LNCaP clone FGC (cell line): ENCODE results near the gene MAGI3.

Source experiments
- DNase-seq: peaks from one replicate; pipeline ENCODE4 v3.0.0-alpha.2; 2011; ENCODE audit warnings: low read depth
- H3K4me3 ChIP-seq: 2 replicates; pipeline ENCODE4 v1.5.1; 2011; ENCODE audit warnings: mild to moderate bottlenecking, low read depth, low read length, control low read depth
- TF ChIP-seq, protein P1 (sequence below): IDR thresholded peaks from 2 replicates; pipeline ENCODE4 v1.5.1; 2012; ENCODE audit warnings: mild to moderate bottlenecking; ENCODE audit not compliant: control insufficient read depth, insufficient read depth; ENCODE audit errors: extremely low read depth

The MAGI3 gene

GRCh38 chr1:113615425-113615824, 225.1 kb downstream of the MAGI3 start:
- no peak for DNase-seq
- no peak overlapping the region for H3K4me3 ChIP-seq
- TF ChIP-seq, protein P1, sequence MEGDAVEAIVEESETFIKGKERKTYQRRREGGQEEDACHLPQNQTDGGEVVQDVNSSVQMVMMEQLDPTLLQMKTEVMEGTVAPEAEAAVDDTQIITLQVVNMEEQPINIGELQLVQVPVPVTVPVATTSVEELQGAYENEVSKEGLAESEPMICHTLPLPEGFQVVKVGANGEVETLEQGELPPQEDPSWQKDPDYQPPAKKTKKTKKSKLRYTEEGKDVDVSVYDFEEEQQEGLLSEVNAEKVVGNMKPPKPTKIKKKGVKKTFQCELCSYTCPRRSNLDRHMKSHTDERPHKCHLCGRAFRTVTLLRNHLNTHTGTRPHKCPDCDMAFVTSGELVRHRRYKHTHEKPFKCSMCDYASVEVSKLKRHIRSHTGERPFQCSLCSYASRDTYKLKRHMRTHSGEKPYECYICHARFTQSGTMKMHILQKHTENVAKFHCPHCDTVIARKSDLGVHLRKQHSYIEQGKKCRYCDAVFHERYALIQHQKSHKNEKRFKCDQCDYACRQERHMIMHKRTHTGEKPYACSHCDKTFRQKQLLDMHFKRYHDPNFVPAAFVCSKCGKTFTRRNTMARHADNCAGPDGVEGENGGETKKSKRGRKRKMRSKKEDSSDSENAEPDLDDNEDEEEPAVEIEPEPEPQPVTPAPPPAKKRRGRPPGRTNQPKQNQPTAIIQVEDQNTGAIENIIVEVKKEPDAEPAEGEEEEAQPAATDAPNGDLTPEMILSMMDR: no peak

DNA sequence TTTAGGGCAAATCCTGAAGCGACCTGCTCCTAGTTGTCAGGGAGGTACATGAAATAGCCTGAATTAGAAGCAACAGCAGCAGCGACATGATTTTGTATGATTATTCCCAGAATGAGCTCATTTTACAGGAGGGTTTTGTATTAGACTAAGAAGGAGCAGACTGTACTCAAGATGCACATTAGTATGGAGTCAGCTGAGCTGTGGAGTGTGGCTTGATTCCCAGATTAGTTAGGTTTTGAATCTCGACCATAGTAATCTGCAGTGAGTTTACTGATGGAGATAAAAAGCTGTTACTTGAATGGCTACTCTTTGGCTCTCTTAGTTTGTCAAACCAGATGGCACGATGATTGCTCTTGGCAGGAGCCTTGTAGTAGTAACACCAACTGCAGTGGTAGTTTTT, 225.8 kb downstream of the MAGI3 start:
- no peak overlapping the region for H3K4me3 ChIP-seq
- TF ChIP-seq, protein P1: no peak
- DNase-seq: peak; percentile 26

DNA sequence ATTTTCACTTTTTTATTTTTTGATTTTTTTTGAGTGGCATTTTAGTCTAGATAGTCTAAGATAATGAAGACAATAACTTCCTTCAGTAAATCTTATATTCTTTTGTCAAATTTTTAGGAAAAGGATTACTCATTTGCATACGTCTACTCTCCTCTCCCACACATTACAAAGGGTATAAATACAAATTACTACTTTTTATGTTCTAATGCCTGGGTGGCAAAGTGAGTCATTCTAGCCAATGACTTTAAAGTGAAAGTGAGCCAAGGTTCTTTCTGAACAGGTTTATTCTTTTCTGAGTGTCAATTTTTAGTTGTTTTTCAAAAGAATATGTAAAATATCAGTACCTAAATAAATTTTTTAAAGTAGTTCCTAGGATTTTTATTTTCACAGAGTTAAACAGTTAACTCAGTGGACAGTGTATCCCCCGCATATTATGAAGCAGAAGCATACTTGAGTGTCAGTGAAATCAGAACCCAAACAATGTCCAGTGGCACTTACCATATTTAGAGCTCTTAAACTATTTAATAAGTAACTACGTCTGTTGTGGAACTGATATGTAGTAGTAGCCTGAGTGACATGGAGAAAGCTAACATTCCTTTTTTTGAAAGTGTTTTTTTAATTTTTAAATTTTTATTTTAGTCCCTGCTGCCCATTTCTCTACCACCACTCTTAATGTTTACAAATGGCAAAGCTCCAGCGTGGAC, 227.3 kb downstream of the MAGI3 start:
- no peak for DNase-seq
- H3K4me3 ChIP-seq: no peak overlapping the region
- TF ChIP-seq, protein P1: no peak

DNA sequence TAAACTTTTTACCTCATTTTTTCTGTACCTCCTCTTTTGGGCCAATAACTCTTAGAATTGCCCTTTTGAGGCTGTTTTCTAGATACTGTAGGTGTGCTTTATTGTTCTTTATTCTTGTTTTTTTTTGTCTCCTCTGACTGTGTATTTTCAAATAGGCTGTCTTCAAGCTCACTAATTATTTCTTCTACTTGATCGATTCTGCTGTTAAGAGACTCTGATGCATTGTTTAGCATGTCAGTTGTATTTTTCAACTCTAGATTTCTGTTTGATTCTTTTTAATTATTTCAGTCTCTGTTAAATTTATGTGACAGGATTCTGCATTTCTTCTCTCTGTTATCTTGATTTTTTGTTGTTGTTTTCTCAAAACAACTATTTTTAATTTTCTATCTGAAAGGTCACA, 238.7 kb downstream of the MAGI3 start:
- no peak for DNase-seq
- TF ChIP-seq, protein P1: no peak
- no peak overlapping the region for H3K4me3 ChIP-seq

DNA sequence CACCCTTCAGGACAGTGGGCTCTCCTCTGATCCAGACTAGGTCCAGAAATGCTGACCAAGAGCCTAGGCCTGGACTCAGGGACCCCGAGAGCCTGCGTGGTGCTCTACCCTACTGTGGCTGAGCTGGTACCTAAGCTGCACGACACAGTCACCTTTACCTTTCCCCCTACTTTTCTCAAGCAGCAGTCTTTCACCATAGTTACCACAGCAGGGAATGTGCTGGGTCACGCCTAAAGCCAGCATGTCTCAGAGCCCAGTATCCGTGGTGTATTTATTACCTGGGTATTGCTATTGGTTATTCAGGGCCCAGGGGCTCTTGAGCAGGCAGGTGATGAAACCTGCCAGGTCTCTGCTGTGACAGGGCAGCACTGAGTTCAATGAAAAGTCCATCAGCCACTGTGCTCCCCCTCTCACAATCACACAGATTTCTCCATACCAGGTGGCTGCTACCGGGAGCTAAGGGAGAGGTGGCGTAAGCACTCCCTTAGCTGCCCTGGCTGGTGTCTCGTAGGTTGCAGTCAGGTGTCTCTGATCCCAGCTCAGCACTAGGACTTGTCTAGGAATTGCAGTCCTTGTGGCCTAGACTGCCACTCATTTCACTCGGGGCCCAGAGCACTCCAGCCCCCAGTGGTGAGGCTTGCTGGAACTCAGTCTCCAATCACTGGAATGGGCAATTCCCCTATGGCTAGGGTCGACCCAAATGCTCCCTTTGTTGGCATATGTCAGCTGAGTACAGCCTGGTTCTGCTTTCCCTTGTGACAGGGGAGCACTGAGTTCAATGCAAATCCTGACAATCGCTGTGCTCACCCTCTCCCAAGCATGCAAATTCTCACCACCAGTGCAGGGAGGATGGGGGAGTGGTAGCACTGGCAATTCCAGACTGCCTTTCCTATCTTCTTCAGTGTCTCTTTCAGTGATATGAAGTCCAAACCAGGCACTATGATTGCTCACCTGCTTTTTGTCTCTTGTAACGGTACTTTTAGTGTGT, 240.3 kb downstream of the MAGI3 start:
- no peak for DNase-seq
- TF ChIP-seq, protein P1: no peak

DNA sequence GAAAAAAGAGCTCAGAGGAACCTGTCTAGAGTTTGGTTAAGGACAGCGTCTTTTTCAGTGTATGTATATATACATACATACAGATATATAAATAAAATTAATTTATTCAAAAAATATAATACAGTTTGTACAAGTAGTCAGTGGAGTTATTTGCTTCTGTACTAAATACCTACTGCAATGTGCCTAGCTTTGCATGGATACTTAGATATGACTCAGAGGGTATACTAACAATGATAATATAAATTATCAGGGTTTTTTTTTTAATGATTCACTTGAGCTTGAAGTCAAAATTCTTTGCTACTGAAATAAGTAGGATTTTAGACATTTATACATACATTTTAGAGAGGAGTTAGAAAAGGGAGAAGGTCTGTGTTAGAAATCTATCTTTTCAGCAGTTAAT, 251.1 kb downstream of the MAGI3 start:
- no peak overlapping the region for H3K4me3 ChIP-seq
- no peak for DNase-seq
- TF ChIP-seq, protein P1: no peak

More for the DNA sequence above, 240.3 kb downstream of the MAGI3 start:
- no peak overlapping the region for H3K4me3 ChIP-seq
